ENCODE measurements around the gene DOCK6.

GRCh38 chr19:11164296-11164695 lies 98.0 kb downstream of the DOCK6 start:
- TF ChIP-seq EZH2 (IDR thresholded peaks at IDR 0.05; ENCODE audit: borderline replicate concordance, insufficient read depth, low read length, poor library complexity, severe bottlenecking): no peak
- TF ChIP-seq, protein P1, sequence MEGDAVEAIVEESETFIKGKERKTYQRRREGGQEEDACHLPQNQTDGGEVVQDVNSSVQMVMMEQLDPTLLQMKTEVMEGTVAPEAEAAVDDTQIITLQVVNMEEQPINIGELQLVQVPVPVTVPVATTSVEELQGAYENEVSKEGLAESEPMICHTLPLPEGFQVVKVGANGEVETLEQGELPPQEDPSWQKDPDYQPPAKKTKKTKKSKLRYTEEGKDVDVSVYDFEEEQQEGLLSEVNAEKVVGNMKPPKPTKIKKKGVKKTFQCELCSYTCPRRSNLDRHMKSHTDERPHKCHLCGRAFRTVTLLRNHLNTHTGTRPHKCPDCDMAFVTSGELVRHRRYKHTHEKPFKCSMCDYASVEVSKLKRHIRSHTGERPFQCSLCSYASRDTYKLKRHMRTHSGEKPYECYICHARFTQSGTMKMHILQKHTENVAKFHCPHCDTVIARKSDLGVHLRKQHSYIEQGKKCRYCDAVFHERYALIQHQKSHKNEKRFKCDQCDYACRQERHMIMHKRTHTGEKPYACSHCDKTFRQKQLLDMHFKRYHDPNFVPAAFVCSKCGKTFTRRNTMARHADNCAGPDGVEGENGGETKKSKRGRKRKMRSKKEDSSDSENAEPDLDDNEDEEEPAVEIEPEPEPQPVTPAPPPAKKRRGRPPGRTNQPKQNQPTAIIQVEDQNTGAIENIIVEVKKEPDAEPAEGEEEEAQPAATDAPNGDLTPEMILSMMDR (IDR thresholded peaks at IDR 0.05; ENCODE audit: poor library complexity, severe bottlenecking): no peak

All from neural cell (in vitro differentiated cells).